ENCODE measurements around the gene ATOH8.
A peak's percentile ranks its signal among the peaks of the same experiment; 100 is the strongest.

The ATOH8 gene

GRCh38 chr2:85803704-85804425 is 50.1 kb downstream of the ATOH8 start:
- Mint-ChIP-seq H3K4me3 (no peak overlapping the region), H3K36me3 (ENCODE audit: low read depth) (no peaks in the 10 kb centered on the region), H3K9me3 (peaks cover 6% of the 10 kb centered on the region), H3K27ac (no peak overlapping the region), H3K27me3 (ENCODE audit: low read depth) (no peaks in the 10 kb centered on the region), H3K4me1 (peaks cover 2% of the 10 kb centered on the region)
- TF ChIP-seq CTCF (IDR thresholded peaks at IDR 0.05; ENCODE audit: unreplicated experiment in 3 of 3): no peak

GRCh38 chr2:85804583-85804982 is 50.8 kb downstream of the ATOH8 start:
- H3K4me3 Mint-ChIP-seq: no peak overlapping the region
- H3K36me3 Mint-ChIP-seq (ENCODE audit: low read depth): no peaks in the 10 kb centered on the region
- H3K27me3 Mint-ChIP-seq (ENCODE audit: low read depth): no peaks in the 10 kb centered on the region
- TF ChIP-seq CTCF (IDR thresholded peaks at IDR 0.05; ENCODE audit: unreplicated experiment in 3 of 3): peak; percentile 29 to 49 (median 41)
- no peak overlapping the region for H3K27ac Mint-ChIP-seq
- H3K4me1 Mint-ChIP-seq: no peaks in the 10 kb centered on the region
- peaks cover 6% of the 10 kb centered on the region for H3K9me3 Mint-ChIP-seq

DNA sequence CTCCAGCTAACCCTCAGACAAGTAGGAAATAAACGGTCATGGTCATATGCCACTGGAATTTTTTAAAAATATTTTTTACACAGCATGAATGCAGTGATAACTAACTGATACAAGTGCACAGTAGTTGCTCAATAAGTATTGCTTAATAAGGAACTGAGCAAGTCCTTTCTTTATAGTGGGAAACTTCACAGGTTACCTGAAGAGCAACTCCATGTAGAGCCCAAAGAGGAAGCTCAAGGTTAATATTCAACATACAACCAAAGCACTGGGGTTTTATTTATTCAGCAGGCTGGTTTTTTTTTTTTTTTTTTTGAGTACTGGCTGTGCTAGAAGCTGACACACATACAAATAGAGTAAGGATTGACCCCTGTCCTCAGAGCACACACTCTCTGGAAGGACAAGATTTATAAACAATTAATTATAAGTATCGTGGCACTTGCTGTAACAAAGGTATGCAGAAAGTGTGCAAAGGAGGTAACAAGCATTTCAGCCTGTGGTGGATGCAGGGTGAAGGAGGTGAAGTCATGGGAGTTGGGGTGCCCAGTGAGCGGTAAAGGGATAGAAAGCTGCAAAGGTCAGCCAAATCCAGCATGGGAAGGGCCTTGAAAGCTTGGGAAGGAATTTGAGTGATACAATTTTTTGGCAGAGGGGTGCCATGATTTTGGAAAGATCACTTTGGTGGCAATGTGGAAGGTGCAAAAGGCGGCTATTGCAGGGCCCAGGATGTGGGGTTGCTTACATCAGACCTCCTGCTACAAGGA is 52.7 kb downstream of the ATOH8 start:
- H3K27ac Mint-ChIP-seq: no peak overlapping the region
- H3K4me1 Mint-ChIP-seq: peaks cover 12% of the 10 kb centered on the region
- H3K4me3 Mint-ChIP-seq: no peak overlapping the region
- peaks cover 5% of the 10 kb centered on the region for H3K27me3 Mint-ChIP-seq (ENCODE audit: low read depth)
- H3K9me3 Mint-ChIP-seq: peaks cover 6% of the 10 kb centered on the region
- no peaks in the 10 kb centered on the region for H3K36me3 Mint-ChIP-seq (ENCODE audit: low read depth)
- no peak for TF ChIP-seq CTCF (IDR thresholded peaks at IDR 0.05; ENCODE audit: unreplicated experiment in 3 of 3)

- Mint-ChIP-seq H3K4me3 (no peak overlapping the region), H3K9me3 (no peaks in the 10 kb centered on the region), H3K36me3 (ENCODE audit: low read depth) (no peaks in the 10 kb centered on the region), H3K4me1 (peaks cover 12% of the 10 kb centered on the region), H3K27ac (no peak overlapping the region), H3K27me3 (ENCODE audit: low read depth) (peaks cover 5% of the 10 kb centered on the region)
- TF ChIP-seq CTCF (IDR thresholded peaks at IDR 0.05; ENCODE audit: unreplicated experiment in 3 of 3): no peak
These were observed 54.0 kb downstream of the ATOH8 start for GRCh38 chr2:85807756-85808155.

GRCh38 chr2:85810371-85811179 is 56.8 kb downstream of the ATOH8 start:
- Mint-ChIP-seq H3K4me3 (no peak overlapping the region), H3K27ac (peak overlapping the region; percentile 15 to 65 (median 50)), H3K4me1 (peaks cover 24% of the 10 kb centered on the region), H3K36me3 (ENCODE audit: low read depth) (no peaks in the 10 kb centered on the region), H3K27me3 (ENCODE audit: low read depth) (peaks cover 13% of the 10 kb centered on the region), H3K9me3 (no peaks in the 10 kb centered on the region)
- no peak for TF ChIP-seq CTCF (IDR thresholded peaks at IDR 0.05; ENCODE audit: unreplicated experiment in 3 of 3)

Data from nephron (organoid).